AG08395 (cell line): ENCODE results near the gene STRIP2.
"Not testable (repeated sequence)": the region's sequence is repeated elsewhere in the genome, so short reads cannot be mapped to it uniquely, and the experiment has no call there.

Experiments used
- DNase-seq: peaks from one replicate; pipeline ENCODE4 v3.0.0; 2012; ENCODE audit warnings: mixed read lengths, low spot score

Gene STRIP2

GRCh38 chr7:129456421-129456820 is 22.2 kb downstream of the STRIP2 start:
- no peak for DNase-seq

GRCh38 chr7:129457101-129457500 is 22.9 kb downstream of the STRIP2 start:
- no peak for DNase-seq

GRCh38 chr7:129458171-129458570 is 23.9 kb downstream of the STRIP2 start:
- no peak for DNase-seq

- DNase-seq, result no peak
Observed at GRCh38 chr7:129461809-129462208, 27.6 kb downstream of the STRIP2 start.

- no peak for DNase-seq
Observed at GRCh38 chr7:129462420-129462819, 28.2 kb downstream of the STRIP2 start.

GRCh38 chr7:129464194-129464593 is 30.0 kb downstream of the STRIP2 start:
- DNase-seq, result no peak

GRCh38 chr7:129465080-129465479 is 30.8 kb downstream of the STRIP2 start:
- DNase-seq, result no peak

- DNase-seq, result no peak
Observed at GRCh38 chr7:129466796-129467195, 32.6 kb downstream of the STRIP2 start.

- peak; percentile 78 for DNase-seq
Observed at GRCh38 chr7:129468087-129468486, 33.9 kb downstream of the STRIP2 start.

GRCh38 chr7:129468547-129468946 is 34.3 kb downstream of the STRIP2 start:
- DNase-seq, result no peak

GRCh38 chr7:129469930-129470329 is 35.7 kb downstream of the STRIP2 start:
- no peak for DNase-seq

- no peak for DNase-seq
Observed at GRCh38 chr7:129470411-129470810, 36.2 kb downstream of the STRIP2 start.

GRCh38 chr7:129471402-129471827 is 37.2 kb downstream of the STRIP2 start:
- no peak for DNase-seq

- DNase-seq, result not testable (repeated sequence)
Observed at GRCh38 chr7:129475931-129476330, 41.7 kb downstream of the STRIP2 start.

- not testable (repeated sequence) for DNase-seq
Observed at GRCh38 chr7:129476398-129476797, 42.2 kb downstream of the STRIP2 start.

GRCh38 chr7:129479831-129480230 is 45.6 kb downstream of the STRIP2 start:
- DNase-seq, result no peak

- no peak for DNase-seq
Observed at GRCh38 chr7:129480674-129481363, 46.6 kb downstream of the STRIP2 start.

- DNase-seq, result not testable (repeated sequence)
Observed at GRCh38 chr7:129481376-129481775, 47.1 kb downstream of the STRIP2 start.

GRCh38 chr7:129482781-129483180 is 48.5 kb downstream of the STRIP2 start:
- DNase-seq, result no peak

- peak; percentile 62 for DNase-seq
Observed at GRCh38 chr7:129489491-129489890, 55.3 kb downstream of the STRIP2 start.

- peak; percentile 18 for DNase-seq
Observed at GRCh38 chr7:129492391-129492790, 58.2 kb downstream of the STRIP2 start.

- DNase-seq, result no peak
Observed at GRCh38 chr7:129493555-129493954, 59.3 kb downstream of the STRIP2 start.

GRCh38 chr7:129494041-129494440 is 59.8 kb downstream of the STRIP2 start:
- peak; percentile 66 for DNase-seq

GRCh38 chr7:129495987-129496386 is 61.8 kb downstream of the STRIP2 start:
- no peak for DNase-seq
